Midbrain (tissue), 1 donor: Measurements from ENCODE around the gene SNAPC2.
"Not testable (repeated sequence)": the region's sequence is repeated elsewhere in the genome, so short reads cannot be mapped to it uniquely, and the experiment has no call there.

ENCODE experiments used
- DNase-seq: peaks from one replicate; lab custom pipeline; 2025; lab: John Stamatoyannopoulos, UW

SNAPC2 gene

GRCh38 chr19:7908742-7909461 lies 11.2 kb upstream of the SNAPC2 start:
- DNase-seq: no peak

DNA sequence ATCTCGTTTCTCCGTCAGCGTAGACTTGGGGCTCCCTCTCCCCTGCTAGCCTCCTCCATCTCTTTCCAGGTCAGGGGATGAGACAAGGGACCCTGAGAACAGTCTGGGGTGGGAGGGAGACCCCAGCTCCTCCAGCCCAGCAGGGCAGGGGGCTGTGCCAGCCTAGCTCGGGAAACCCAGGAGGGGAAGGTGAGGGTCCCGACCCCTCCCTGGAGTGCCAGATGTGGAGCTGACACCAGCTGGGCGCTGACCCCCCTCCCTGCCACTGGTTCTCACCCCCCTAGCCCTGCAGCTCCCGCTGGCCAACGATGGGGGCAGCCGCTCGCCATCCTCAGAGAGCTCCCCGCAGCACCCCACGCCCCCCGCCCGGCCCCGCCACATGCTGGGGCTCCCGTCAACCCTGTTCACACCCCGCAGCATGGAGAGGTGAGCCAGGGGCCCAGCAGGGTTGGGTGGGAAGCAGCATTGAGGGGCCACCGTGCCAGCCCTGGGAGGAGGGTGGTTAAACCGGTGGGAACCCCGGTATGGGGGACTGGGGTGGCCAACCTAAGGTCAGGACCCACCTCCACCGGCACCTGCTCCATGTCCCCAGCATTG lies 10.6 kb upstream of the SNAPC2 start:
- no peak for DNase-seq

DNA sequence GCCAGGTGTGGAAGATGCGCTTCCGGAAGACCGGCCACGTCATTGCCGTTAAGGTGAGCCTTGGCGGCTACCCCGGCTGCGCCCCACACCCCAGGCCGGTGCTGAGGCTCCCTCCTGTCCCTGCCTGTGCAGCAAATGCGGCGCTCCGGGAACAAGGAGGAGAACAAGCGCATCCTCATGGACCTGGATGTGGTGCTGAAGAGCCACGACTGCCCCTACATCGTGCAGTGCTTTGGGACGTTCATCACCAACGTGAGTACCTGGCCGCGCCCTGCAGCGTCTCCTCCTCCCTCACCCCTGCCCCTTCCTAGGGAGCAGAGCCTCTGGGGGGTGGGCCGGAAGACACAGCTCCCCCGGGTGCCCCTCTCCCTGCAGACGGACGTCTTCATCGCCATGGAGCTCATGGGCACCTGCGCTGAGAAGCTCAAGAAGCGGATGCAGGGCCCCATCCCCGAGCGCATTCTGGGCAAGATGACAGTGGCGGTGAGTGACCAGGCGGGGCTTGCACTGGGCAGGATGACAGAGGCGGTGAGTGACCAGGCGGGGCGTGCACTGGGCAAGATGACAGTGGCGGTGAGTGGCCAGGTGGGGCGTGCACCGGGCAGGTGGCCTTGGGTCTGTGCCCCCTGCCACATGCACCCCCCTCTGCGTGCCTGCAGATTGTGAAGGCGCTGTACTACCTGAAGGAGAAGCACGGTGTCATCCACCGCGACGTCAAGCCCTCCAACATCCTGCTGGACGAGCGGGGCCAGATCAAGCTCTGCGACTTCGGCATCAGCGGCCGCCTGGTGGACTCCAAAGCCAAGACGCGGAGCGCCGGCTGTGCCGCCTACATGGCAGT lies 9.6 kb upstream of the SNAPC2 start:
- DNase-seq: no peak

- no peak for DNase-seq
Measured at GRCh38 chr19:7911508-7912143, 8.5 kb upstream of the SNAPC2 start.

DNA sequence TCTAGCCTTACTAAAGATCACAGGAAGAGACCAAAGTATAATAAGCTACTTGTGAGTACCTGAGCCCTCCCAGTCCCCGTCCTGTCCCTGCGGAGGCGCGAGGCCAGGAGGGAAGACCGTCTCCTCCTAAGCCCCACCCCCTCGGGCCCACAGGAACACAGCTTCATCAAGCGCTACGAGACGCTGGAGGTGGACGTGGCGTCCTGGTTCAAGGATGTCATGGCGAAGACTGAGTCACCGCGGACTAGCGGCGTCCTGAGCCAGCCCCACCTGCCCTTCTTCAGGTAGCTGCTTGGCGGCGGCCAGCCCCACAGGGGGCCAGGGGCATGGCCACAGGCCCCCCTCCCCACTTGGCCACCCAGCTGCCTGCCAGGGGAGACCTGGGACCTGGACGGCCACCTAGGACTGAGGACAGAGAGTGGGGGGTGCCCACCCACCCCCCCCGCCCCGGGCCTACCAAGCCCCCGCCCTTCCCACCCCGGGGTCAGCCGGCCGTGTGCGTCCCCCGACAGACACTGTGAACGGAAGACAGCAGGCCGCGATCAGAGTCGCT lies 7.9 kb upstream of the SNAPC2 start:
- DNase-seq: no peak

DNA sequence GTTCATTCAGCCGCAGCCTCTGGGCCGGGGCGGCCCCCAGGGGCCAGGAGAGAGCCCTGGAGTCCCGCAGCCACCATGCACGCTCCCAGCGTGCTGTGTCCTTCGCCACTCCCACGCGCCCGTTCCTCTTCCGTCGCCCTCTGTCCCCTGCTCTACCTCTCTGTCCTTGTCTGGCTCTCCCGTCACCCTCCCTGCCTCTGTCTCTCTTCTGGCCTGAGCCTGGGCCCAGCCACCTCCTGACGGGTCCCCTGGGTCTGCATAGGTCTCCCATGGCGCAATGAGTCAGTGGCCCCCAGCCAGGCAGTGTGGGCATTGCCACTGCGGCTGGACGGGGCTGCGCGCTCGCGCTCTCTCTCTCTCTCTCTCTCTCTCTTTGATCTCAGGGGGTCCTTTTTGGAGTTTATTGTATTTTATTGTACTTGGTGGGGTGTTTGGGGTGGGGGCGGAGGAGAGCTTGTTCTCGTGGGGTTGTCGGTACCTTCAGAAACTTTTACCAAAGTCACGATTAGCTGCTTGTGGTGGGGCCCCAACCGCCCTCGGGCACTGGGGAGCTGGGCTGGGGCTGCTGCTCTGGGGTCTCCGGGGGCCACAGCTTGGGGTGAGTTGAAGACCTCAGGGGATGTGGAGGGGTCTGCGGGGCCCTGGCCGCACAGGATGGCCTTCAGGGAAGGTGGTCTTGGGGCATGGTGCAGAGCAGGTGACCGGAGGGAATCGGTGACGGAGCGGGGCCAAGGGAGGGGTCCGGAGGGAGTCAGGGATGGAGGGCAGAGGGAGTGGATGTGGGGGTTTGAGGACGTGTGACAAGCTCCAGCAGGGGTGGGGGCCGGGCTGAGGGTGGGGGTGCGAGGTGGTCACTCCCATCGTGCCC lies 7.2 kb upstream of the SNAPC2 start:
- no peak for DNase-seq

DNA sequence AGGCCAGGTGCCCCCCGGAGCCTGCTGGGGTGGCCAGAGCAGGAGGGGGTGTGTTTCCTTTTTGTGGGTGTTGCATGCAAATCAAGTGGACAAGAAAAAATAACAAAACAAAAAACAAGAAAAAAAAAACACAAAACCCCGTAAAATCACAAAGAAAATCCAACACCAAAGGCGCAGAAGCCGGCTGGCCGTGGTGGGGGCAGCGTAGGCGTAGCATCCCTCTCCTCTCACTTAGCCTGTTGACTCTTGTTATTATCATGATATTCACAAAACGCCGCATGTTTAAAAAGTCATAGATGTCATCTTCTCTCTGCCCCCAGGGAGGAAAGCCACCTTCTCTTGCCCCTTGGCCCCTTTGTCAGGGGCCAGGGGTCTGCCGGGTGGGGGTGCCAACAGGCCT lies 6.5 kb upstream of the SNAPC2 start:
- no peak for DNase-seq

DNA sequence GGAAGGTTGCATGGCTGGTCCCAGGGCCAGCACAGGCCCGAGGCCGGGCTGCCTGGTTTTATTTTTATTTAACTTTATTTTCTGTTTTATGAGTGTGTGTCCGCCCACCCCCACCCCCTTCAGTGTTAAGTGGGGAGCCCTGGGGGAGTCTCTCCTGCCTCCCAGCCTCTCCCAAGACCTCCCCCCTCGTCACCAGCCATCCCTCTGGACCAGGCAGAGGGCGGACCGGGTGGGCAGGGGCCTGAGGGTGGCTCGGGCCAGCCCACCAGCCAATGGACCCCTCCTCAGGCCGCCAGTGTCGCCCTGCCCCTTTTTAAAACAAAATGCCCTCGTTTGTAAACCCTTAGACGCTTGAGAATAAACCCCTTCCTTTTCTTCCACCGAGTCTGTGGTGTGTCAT lies 6.0 kb upstream of the SNAPC2 start:
- no peak for DNase-seq

- DNase-seq: no peak
Measured at GRCh38 chr19:7914598-7915045, 5.5 kb upstream of the SNAPC2 start, which contains the start of gene TGFBR3L. Gene TGFBR3L (plus strand): TSS chr19:7914830.

DNA sequence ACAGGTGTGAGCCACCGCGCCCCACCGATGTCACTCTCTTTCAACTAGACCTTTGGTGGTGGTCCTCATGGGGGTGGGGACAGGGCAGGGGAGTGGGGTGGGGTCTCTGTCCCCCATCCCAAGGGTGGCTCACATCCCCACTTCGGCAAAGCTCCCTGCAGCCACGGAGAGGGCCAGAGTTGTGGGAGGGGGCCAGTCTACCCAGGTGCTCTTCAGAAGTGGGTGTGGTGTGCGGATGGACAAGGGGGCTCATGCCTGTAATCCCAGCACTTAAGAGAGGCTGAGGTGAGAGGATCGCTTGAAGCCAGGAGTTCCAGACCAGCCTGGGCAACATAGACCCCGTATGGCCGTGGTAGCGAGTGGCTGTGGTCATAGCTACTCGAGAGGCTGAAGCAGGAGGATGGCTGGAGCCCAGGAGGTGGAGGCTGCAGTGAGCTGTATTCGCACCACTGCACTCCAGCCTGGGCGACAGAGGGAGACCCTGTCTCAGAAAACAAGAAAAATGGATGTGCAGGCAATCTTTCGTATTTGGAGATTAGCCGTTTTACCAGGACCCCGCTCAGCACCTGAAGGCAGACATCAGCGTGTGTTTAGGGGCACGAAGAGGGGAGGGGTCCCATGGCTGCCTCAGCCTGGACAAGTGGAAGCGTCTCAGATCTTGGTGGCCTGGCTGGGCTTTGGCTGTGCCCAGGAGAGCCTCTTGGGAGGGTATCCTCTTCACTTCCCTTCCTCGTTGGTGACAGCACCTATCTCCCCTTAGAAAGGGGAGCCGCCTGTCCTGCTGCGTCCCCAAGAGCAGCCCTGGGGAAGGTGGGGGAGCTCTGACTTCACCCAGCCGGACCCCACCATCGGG lies 4.7 kb upstream of the SNAPC2 start:
- DNase-seq: no peak

GRCh38 chr19:7916103-7916954 lies 3.8 kb upstream of the SNAPC2 start:
- DNase-seq: no peak

GRCh38 chr19:7916955-7917266 lies 3.2 kb upstream of the SNAPC2 start:
- DNase-seq: no peak

DNA sequence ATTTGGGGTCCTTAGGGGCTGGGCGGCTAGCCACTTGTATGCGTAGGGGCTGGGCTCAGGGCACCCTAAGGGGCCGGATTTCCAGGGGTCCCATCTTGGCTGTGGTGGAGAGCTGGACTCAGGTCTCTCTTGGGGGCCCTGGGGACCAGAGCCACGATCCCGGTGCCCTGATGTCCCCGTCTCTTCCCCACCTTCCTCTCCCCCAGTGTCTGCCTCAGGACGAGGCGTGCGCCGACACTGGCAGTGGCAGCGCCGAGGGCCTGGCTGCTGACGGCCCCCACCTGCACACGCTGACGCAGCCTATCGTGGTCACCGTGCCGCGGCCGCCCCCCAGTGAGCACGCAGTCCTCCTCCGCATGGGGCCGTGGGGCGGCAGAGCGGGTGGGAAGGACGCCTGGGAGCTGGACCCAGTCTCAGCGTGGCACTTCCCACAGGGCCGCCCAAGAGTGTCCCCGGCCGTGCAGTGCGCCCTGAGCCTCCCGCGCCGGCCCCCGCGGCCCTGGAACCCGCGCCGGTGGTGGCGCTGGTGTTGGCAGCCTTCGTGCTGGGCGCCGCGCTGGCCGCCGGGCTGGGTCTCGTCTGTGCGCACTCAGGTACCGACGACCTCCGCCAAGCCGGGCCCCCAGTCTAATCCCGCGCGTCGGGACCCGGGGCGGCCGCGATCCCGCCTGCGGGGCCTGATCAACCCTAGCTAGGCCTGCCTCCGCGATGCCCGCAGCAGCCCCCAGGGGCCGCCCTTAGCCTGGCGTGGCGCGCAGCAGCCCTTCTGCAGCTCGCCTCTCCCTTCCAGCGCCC lies 2.7 kb upstream of the SNAPC2 start:
- peak; percentile 11 for DNase-seq

GRCh38 chr19:7918062-7918614 lies 2.0 kb upstream of the SNAPC2 start:
- DNase-seq: not testable (repeated sequence)

DNA sequence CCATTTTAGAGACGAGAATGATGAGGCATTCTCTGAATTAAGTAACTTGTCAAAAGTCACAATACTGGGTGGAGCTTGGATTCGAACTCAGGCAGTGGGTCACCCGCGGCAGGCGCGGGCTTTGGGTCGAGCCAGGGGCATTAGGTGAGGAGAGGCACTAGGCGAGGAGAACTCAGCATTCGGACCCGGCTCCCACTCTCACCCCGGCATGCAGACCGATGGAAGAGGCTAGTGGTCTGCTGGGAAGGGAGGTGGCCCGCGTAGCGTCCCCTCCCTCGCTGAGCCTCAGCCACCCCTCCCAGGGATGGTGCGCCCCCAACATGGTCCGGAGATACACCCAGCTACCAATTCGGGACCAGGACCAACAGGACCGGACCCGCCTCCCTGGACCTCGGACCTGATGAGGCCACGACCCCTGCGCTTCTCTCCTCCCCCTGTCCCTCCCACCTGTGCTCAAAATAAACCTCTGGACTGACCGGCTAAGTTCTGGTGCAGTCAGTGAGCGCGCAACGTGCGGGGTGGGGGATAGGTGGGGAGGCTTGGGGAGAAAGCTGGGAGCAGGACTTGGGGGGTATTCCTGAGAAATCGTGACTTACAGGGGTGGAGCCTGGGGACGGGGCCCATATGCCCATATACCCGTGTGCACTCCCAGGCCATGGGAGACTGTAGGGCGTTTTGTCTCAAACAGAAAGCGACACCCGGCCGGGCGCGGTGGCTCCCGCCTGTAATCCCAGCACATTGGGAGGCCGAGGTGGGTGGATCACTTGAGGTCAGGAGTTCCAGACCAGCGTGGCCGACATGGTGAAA lies 1.3 kb upstream of the SNAPC2 start:
- DNase-seq: no peak

DNA sequence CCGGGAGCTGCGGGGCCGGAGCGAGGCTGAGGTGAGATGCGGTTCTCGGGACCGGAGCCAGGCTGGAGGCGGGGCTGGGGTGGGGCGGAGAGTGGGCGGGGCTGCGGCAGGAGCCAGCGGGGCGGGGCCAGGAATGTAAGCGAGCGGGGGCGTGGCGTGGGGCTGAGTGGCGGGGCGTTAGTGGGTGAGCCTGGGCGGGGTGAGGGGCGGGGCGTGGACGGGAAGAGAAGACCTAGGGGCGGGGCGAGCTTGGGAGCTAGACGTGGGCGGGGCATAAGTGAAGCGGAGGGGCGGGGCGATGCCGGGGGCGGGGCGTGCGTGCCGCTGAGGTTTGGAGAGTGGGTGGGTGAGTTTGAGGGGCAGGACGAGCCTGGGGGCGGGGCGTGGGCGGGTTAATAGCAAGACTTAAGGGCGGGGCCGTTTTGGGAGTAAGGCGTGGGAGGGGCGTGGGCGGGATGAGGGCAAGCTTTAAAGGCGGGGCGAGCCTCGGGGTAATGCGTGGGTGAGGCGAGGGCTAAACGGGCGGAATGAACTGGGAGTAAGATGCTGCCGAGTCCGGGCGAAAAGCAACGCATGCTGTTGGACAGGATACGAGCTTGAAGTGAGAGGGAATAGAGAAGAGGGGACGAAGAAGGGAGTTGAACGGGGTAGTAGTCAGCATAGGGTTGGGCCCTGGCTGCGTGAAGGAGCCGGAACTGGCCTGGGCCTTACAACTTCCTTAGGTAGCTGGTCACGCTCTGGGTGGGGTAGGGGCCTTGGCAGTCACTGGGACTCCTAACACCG lies 572 bp downstream of the SNAPC2 start:
- DNase-seq: peak; percentile 95
